NCI-H1417 treated with DMSO at 0.1 percent for 48 hours (cell line): ENCODE measurements around the gene NTHL1.
A peak's percentile ranks its signal among the peaks of the same experiment; 100 is the strongest.

Experiments
- DNase-seq: peaks from one replicate; lab custom pipeline; 2025; lab: John Stamatoyannopoulos, UW

The NTHL1 gene

DNA sequence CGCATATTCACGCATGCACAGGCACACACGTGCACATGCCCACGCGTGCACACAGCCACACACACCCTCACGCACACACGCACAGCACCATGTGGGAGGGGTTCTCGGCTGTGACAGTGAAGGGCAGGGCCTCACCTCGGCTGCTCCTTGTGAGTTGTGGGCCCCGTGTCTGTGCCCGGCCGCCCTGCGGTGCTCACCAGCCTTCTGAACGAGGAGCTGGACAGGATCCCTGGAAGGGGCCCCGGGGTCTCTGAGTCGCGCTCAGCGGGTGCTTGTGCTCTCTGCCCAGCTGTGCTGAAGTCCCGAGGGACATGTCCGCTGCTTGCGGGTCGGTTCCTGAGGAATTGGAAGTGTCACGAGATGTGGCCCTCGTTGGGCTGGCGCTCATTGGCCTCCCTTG lies 16.2 kb upstream of the NTHL1 start:
- no peak for DNase-seq

DNA sequence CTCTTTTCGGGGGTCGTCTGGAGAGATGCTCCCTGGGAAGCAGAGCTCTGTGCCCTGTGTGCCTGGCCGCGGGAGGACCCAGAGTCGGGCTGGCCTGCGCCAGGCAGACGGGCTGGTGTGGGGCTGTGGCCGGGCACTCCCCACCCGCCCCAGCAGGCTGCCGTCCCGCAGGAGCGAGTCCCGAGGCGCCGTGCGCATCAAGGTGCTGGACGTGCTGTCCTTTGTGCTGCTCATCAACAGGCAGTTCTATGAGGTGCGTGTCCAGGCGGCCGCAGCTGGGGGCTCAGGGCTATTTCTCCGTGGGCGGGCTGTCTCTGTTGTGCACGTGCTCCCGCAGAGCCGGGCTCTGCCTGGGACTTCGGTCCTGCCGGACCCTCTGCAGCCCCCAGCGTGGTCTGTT lies 15.2 kb upstream of the NTHL1 start:
- no peak for DNase-seq

DNA sequence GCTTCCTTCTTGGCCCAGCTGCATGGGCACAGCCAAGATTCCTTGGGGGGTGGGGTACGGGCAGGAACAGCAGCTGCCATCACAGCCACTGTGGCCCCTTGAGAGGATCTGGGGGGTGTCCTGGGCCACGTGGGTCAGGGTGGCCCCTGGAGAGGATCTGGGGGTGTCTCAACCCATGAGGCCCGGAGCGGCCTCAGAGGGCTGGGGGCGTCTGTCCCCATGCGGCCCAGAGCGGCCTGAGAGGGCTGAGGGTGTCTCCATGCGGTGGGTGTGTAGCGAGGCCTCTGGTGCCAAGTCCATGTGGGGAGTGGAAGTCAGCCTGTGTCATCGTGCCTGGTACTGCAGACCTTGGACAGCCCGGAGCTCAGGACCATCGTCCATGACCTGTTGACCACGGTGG lies 13.9 kb upstream of the NTHL1 start:
- DNase-seq: no peak

DNA sequence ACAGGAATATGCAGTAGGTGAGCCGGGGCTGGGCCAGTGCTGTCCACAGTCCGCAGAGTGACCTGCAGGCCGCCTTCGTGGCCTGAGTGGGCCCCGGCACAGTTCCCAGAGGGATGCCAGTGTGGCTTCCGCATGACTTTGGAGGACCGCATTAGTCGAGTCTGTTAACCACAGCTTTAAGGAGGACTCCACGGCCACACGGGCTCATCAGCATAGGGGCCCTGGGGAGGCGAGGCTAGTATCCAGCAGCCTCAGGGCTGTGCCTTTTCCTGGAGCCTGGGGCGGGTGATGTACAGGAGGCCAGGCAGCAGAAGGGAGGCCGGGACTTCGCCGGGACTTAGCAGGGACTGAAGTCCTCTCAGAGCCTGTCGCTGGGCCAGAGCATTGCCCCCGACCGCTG lies 13.4 kb upstream of the NTHL1 start:
- DNase-seq: no peak

DNA sequence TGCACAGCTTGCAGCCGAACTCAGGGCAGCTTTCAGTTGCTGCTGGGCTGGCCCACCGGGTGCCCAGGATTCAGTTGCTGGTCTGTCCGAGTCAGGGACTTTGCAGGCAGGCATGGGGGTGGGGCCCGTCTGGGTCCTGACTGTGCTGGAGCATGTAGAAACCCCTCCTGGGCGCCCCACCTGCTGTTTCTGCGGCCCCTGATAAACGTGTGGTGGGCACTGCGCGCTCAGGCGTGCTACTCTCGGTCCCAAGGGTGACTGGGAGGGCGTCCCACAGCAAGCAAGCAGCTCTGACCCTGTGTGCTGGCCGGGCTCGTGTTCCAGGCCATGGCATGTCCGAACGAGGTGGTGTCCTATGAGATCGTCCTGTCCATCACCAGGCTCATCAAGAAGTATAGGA lies 12.7 kb upstream of the NTHL1 start:
- no peak for DNase-seq

DNA sequence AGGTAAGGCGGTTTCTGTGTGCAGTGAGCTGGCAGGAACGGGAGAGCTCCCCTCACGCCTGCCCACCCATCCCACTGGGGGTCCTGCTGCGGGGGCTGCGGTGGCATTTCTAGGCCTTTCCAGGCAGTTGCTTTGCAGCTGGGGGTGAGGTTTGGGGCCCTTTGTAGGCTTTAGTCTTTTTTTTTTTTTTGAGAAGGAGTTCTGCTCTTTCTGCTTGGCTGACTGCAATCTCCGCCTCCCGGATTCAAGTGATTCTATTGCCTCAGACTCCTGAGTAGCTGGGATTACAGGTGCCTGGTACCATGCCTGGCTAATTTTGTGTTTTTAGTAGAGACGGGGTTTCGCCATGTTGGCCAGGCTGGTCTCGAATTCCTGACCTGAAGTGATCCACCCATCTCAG lies 11.2 kb upstream of the NTHL1 start:
- DNase-seq: no peak

DNA sequence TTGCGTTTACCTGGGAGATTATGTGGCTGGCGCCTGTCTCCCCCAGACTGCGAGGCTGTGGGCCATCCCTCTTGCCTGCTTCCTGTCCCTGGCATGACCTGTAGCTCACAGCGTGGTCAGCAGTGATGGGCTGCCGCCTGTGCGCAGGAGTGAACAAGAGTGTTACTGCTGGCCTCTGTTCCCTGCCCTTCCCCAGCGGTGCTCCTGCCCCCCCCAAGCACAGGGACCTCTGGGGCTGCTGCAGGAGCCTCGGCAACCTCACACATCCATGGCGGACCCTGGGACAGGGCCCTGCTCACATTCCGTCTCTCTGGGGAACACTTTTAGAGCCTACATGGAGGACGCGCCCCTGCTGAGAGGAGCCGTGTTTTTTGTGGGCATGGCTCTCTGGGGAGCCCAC lies 10.8 kb upstream of the NTHL1 start:
- DNase-seq: no peak

DNA sequence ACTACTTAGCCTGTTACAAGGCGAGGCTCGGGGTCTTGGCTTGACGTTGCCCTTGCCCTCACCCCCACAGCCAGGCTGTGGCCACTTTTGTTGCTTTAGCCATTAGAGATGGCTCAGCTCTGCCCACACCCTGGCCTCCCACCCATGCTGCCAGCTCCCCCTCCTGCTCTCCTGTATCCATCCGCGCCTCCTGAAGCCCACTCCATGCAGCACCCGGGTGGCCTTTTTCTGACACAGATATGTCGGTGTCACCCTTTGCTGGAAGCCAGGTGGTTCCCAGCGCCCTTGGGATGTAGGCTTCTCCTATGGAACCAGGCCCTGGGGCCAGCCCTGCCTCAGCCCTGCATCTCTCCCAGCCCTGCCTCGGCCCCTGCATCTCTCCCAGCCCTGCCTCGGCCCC lies 9.8 kb upstream of the NTHL1 start:
- DNase-seq: no peak

DNA sequence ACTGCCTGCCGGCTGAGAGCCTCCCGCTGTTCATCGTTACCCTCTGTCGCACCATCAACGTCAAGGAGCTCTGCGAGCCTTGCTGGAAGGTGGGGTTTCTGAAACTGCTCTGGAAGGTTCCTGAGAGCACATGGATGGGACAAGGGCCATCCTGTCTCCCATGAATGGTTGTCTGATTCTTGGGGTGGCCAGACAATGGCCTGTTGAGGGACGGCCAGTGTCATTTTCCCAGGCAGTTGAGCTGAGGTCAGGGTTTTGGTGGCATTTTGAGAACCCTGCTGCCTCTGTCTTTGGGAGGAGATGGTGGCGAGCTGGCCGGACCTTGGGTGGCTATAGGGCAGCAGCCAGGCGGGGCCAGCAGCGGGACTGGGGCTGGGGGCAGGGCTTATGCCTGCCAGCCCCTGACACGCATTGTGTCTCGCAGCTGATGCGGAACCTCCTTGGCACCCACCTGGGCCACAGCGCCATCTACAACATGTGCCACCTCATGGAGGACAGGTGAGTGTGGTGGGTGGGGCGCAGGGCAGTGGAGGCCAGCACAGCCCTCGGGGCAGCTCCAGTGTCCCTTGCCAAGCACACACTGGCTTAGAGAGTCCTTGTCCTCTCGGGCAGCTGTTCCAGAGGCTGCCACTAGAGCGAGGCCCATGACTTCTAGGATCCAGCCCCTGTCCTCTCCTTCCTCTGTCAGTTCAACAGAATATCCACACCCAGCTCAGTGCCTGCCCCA lies 9.2 kb upstream of the NTHL1 start:
- DNase-seq: no peak

DNA sequence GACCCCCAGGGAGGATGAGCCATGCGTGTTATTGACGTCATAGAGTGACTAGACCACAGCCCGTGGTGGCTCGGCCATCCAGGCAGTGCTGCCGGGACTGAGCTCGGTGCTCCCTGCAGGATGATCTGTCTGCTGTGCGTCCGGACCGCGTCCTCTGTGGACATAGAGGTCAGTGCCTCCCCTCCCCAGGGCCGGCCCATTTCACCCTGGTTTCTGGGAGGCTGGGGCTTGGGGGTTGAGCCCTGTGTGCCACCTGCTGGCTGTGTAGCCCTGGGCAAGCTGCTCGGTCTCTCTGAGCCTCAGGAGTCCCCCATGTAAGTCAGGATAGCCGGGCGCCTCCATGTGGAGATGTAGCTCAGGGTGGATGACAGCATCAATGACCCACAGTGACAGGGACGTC lies 8.4 kb upstream of the NTHL1 start:
- DNase-seq: no peak

DNA sequence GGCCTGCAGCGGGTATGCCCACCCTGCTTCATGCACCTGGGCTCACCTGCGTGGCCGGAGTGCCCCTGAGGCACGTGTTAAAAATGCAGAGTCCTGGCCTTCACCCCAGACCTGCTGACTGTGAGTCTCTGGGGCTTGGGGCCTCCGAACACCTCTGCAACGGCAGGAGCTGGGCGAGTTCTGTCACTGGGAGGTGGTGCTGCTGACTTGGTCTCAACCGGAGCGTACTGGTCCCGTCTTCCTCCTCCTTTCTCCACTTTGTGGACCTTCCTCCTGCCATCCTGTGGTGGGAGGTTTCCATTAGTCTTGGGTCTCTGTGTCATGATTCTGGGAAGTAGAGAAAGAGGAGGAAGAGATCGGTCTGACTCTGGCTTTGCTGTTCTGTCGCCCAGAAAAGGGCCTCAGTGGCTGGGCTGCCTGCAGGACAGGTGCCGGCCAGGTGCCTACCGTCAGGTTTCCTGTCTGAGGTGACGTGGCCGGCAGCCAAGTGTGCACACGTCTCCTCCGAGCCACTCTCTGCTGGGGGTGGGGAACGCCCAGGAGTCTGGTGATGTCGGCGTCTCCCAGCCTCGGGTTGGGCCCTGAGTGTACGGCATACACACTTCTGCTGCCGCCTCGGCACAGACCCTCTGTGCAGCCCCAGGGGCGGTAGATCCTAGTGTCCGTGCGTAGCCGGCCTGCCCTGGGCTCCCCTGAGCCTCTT lies 7.1 kb upstream of the NTHL1 start:
- no peak for DNase-seq

DNA sequence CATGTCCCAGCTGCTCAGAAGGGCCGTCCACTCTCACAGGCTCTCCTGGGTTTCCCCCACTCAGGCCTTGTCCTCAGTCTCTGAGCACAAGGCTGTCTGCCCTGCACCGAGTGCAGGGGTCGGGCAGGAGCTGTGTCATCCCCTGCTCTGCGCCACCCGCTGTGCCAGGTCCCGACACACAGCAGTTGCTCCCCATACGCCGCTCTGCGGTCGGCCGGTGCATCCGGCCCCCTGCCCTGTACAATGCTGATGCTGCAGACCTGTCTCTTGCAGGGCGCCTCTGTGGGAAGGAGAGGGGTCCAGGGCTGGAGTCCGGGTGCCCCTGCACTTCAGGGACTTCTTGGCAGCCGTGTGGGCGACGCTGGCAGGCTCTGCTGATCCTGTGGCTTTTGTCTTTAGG lies 6.3 kb upstream of the NTHL1 start:
- no peak for DNase-seq

DNA sequence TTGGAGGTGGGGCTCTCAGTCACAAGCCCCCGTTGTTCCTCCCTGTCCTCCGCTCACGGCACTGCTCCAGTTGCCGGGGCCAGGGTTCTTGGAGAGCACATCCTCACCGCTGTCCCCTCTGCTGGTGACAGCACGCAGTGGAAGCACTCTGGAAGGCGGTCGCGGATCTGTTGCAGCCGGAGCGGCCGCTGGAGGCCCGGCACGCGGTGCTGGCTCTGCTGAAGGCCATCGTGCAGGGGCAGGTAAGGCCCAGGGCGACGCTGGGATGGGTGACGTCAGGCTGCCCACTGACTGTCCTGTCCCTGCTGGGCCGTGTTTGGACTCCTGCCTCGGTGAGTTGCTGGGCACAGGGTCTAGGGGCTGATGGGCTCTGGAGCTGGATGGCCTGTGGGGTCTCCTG lies 5.6 kb upstream of the NTHL1 start:
- no peak for DNase-seq

DNA sequence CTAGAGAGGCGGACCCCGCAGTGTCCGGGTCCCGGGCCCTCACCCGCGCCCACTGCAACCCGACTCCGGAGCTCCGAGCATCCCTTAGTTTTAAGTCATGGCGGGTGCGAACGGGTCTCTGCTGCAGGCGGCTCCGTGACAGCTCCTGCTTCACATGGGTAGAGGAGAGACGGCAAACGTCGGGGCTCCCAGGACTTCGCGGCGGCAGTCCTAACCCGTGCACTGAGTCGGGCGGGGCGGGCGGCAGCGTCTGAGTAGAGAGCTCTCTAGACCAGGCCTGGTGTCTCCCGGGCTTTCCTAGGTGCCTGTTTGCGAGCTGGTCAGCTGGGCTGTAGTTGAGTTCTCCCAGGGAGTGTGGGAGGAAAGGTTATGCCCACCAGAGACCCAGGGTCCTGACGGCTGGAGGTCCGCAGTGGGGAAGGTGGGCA lies 496 bp upstream of the NTHL1 start:
- no peak for DNase-seq

DNA sequence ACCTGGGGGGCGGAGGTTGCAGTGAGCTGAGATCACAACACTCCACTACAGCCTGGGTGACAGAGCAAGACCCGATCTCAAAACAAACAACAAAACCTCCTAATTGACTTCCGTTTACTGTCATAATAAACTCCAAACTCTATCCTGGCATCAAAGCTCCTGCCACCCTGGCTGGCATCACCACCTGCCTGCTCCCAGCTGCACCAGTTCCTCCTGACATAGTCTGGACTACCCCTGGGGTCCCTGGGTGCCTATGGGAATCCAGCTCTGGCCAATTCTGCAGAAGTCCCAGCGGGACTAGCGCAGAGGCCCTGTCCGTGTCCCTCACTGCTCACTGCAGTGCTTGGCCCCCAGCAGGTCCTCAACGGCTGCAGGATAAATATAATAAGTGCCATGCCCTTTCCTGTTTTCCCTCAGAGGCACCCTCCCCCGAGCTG lies 723 bp downstream of the NTHL1 start:
- DNase-seq: no peak

DNA sequence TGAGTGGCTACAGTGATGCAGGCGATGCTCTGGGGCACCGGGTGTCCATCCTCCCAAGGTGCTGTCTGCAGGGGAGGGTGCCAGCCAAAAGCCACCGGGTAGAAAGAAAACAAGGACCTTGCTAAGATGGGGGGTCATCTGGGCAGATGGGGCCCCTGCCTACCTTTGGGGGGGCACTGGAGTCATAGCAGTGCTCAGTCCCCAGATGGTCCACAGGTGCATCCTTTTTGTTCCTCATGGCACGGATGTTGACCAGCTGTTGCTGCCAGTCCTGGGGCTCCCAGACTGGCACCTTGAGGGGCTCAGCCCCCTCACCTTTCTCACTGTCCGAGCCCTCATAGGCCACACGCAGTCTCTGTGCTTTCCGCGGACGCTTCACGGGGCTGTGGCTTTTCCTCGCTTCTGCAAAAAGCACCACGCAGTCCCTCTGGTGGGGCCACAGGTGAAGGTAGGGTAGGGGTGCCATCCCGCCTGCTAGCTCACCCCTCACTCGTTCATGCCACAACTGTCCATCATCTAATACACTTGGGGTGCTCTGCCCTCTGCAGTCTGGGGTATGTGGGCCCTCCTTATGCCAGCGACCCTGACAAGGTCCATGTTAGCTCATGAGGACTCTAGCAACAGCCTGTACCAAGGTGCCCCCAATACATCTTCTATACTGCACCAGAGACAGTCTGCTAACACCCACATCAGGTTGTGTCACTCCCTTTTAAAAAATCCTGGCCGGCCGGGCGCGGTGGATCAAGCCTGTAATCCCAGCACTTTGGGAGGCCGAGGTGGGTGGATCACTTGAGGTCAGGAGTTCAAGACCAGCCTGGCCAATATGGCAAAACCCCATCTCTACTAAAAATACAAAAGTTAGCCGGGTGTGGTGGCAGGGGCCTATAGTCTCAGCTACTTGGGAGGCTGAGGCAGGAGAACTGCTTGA lies 1.4 kb downstream of the NTHL1 start:
- no peak for DNase-seq

DNA sequence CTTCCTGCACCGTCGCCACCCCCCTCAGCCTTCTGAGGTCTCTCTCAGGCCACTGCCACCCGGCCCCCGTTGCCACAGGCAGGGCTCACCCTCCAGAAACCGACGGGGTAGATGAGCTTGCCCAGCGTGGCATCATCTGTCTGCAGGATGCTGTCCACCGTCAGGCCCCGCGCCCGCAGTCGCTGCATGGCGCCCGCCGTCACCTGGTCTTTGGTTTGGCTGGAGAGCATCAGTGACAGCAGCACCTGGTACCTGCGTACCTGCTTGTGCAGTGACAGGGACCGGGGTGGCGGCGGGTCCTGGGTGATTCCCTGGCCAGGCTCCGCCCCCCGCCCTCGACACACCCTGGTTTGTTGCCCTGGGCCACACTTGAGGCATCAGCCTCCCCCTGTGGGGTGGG lies 3.1 kb downstream of the NTHL1 start:
- no peak for DNase-seq

DNA sequence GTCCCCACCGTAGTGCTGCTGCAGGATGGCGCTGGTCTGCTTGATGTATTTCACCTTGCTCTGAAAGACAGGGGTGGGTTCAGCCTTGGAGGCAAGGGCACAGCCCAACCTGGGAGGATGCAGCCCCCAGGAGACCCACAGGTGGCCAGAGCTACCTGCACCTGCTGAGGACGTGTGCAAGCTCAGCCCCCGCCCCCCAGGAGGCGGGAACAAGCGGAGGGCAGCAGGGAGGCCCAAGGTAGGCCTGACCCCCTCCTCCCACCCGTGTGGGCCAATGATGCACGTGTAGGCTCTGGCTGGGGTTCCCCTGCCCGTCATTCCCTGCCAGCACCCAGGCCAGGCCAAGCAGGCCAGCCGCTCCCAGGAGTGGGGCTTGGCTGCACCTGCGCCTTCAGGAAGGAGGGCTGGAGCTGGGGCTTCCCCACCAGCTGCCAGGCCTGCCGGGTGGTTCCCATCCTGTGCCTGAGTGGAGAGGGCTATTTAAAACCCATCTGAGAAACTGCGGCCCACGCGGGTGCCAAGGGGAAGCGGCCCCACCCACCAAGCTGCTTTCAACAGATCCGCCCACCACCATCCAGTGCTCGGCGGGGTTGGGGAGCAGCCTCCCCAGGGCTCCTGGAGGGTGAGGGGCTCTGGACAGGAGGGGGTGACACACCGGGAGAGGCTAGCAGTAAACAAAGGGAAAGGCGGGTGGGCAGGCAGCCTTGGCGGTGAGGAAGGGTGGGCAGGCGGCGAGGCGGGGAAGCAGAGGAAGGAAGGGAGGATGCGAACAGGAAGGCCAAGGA lies 3.8 kb downstream of the NTHL1 start:
- no peak for DNase-seq

DNA sequence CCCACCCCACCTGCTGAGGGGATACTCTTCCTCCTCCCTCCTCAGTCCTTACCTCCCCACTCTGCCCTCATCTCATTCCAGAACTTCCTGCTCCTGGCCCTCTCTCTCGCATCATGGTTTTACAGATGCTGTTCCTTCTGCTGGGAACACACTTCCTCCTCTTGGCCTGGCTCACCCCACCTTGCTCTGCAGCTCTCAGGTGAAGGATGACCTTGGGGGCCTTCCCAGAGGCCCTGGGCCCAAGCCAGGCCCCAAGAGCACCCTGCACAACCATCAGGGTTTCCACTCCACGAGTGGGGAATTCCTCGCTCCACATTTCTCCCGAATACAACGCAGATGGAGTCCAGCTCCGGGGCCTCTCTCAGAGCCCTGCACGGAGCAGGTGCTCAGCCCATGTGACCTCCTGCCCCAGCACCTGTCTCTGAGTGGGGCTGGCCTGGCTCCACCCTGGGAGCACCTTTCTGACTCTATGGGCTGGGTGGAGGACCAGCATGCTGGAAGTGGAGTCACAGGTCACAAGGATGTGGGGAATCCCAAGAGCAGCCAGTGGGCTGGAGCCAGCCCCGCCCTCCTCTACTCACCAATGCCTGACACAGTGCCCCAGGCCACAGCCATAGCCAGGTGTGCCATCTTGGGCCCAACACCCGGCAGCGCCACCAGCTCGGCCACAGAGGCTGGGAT lies 4.5 kb downstream of the NTHL1 start:
- DNase-seq: no peak

DNA sequence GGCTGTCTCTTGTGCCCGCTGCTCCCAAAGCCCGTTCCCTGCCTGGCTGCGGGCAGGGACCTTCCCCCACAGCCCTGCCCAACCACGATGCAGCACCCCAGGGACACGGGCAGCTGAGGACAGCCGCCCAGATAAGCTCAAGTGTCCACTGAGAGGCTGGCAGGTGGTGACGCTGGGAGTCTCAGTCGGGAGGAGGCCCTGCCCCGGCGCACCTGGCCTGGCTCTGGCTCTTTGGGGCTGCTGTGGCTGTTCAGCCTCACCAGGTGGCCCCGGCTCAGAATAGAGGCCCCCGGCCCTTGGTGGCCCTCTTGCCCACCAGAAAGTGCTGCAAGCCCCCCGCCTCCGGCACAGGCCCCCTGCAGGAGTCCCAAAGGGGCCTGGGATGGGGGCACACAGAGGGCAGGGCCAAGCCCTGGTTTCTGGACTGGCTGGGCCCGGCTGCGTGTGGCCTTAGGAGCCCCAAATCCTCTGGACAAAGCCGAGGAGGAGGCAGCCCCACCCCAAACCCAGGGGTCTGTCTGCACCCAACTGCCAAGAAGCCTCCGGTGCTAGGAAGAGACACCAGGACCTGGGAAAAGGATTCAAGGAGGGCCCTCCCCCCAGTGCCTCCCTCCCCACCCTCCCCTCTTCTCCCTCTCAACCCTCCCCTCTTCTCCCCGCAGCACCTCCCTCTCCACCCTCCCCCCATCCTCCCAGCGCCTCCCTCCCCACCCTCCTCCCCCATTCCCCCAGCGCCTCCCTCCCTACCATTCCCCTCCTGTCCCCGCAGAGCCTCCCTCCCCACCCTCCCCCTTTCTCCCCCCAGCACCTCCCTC lies 5.3 kb downstream of the NTHL1 start:
- peak; percentile 45 for DNase-seq
